ENCODE measurements around the gene C17orf107. TPM values are rescaled to one million over a fixed set of nuclear protein-coding genes. Genes with fewer than 3 reads are reported as not detected.

C17orf107 gene
- total and polyA plus RNA-seq, 4 experiments from 2014 or later: 0.50 to 5.0 (median 2.5) TPM

GRCh38 chr17:4941319-4941610, 41.9 kb downstream of the C17orf107 start:
- peak overlapping the region; percentile 81 for H3K27ac ChIP-seq (ENCODE audit: low read depth, low read length)
- intact Hi-C loops (cut with micrococcal nuclease): loop anchor here (2.0 to 5.0 kb wide), 4 partner anchors 38 to 209 kb away; partner anchors contain the start of genes CAMTA2, CHRNE and MED11
- H3K36me3 ChIP-seq (ENCODE audit: insufficient read depth, low read length): peaks cover 42% of the 10 kb centered on the region
- Mint-ChIP-seq H3K9me3 (peaks cover 0 to 2% (median 0%) of the 10 kb centered on the region in 8 donors), H3K36me3 (peaks cover 40 to 60% of the 10 kb centered on the region in 2 donors), H3K4me3 (peak overlapping the region; percentile 95 to 100 (median 98)), H3K27me3 (no peaks in the 10 kb centered on the region), H3K27ac (peak overlapping the region; percentile 92 to 100 (median 98)), H3K4me1 (peaks cover 55 to 77% (median 63%) of the 10 kb centered on the region in 4 donors)
- DNase-seq: no peak
- ChIA-PET CTCF (ENCODE audit: partially characterized antibody) (interaction anchor here (3.1 kb wide), 1 partner anchor 32 kb away, joined by 15 read pairs; no protein-coding TSS in a partner anchor), POLR2A (ENCODE audit: partially characterized antibody) (interaction anchor here (0.6 to 25.3 kb wide), 11 partner anchors 9 to 229 kb away, joined by 3 to 973 read pairs (median 13); partner anchors contain the start of genes ARRB2, C17orf107, CAMTA2 and CHRNE)
- no peaks in the 10 kb centered on the region for H3K9me3 ChIP-seq (ENCODE audit: control insufficient read depth in 1 of 2, low read length in 2 of 2)
- H3K27me3 ChIP-seq (ENCODE audit: insufficient read depth, low read length): no peaks in the 10 kb centered on the region
- H3K4me3 ChIP-seq (ENCODE audit: low read length in 2 of 2): peak overlapping the region; percentile 99
- H3K4me1 ChIP-seq (ENCODE audit: insufficient read depth, low read length): peaks cover 70% of the 10 kb centered on the region

- H3K27me3 ChIP-seq (ENCODE audit: insufficient read depth, low read length): no peaks in the 10 kb centered on the region
- peaks cover 0 to 2% (median 0%) of the 10 kb centered on the region in 8 donors for H3K9me3 Mint-ChIP-seq
- intact Hi-C loops (cut with micrococcal nuclease): loop anchor here (5.0 kb wide), 1 partner anchor 211 kb away; the partner anchor contains the start of gene MED11
- H3K27me3 Mint-ChIP-seq: no peaks in the 10 kb centered on the region
- DNase-seq: peak in 1 of 5 donors; percentile 45
- H3K4me1 ChIP-seq (ENCODE audit: insufficient read depth, low read length): peaks cover 74% of the 10 kb centered on the region
- peak overlapping the region; percentile 95 to 100 (median 98) for H3K4me3 Mint-ChIP-seq
- H3K4me1 Mint-ChIP-seq: peaks cover 56 to 89% (median 70%) of the 10 kb centered on the region in 4 donors
- H3K4me3 ChIP-seq (ENCODE audit: low read length in 2 of 2): peak overlapping the region; percentile 36 to 99
- H3K9me3 ChIP-seq (ENCODE audit: control insufficient read depth in 1 of 2, low read length in 2 of 2): no peaks in the 10 kb centered on the region
- peak overlapping the region; percentile 81 for H3K27ac ChIP-seq (ENCODE audit: low read depth, low read length)
- peaks cover 44% of the 10 kb centered on the region for H3K36me3 ChIP-seq (ENCODE audit: insufficient read depth, low read length)
- POLR2A ChIA-PET (ENCODE audit: partially characterized antibody): interaction anchor here (0.8 to 25.3 kb wide), 6 partner anchors 7 to 106 kb away, joined by 3 to 973 read pairs (median 4); partner anchors contain the start of genes ENO3, PFN1 and SPAG7
- CTCF ChIA-PET (ENCODE audit: partially characterized antibody): interaction anchor here (0.9 to 1.3 kb wide), 2 partner anchors 34 to 45 kb away, joined by 3 read pairs; partner anchors contain the start of gene CAMTA2
- H3K36me3 Mint-ChIP-seq: peaks cover 52 to 63% of the 10 kb centered on the region in 2 donors
- peak overlapping the region; percentile 48 to 99 (median 81) for H3K27ac Mint-ChIP-seq
Observed at GRCh38 chr17:4942760-4943508, 43.6 kb downstream of the C17orf107 start.

DNA sequence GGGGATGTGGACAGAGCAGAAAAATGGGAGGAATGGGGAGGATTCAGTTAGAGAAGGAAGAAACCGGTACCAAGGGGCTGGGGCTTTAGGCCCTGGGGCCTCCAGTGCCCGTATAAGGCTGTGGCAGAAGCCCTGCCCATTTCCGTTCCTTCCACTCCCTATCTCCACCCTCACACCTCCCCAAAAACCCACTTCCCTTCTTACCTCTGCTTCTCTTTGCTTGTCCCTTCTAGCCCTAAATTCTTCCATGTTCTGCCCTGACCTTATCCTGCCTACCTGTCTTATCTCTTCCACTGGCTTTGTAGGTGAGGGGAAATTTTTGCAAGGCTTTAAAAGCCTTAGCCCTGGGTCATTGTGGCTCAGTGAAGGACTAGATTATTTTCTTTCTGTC, 44.8 kb downstream of the C17orf107 start:
- peaks cover 52 to 66% of the 10 kb centered on the region in 2 donors for H3K36me3 Mint-ChIP-seq
- CTCF ChIA-PET (ENCODE audit: partially characterized antibody): no interaction called here
- H3K4me1 ChIP-seq (ENCODE audit: insufficient read depth, low read length): peaks cover 62% of the 10 kb centered on the region

DNA sequence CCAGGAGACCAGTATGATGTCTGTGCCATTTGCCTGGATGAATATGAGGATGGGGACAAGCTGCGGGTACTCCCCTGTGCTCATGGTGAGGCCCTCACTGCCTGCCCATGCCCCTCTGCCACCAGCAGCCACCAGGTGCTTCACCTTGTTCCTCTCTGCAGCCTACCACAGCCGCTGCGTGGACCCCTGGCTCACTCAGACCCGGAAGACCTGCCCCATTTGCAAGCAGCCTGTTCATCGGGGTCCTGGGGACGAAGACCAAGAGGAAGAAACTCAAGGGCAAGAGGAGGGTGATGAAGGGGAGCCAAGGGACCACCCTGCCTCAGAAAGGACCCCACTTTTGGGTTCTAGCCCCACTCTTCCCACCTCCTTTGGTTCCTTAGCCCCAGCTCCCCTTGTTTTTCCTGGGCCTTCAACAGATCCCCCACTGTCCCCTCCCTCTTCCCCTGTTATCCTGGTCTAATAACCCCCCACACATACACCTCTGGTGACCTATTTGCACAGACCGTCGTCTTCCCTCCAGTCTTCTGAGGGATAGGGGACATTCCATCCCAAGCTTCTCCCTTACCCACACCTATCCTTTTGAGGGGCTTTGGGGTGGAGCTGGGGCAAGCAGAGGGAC, 45.3 kb downstream of the C17orf107 start:
- Histone ChIP-seq H3K4me1 (ENCODE audit: insufficient read depth, low read length) (peaks cover 58% of the 10 kb centered on the region), H3K9me3 (ENCODE audit: control insufficient read depth in 1 of 2, low read length in 2 of 2) (no peaks in the 10 kb centered on the region), H3K27ac (ENCODE audit: low read depth, low read length) (peak overlapping the region; percentile 81), H3K4me3 (ENCODE audit: low read length in 2 of 2) (peak overlapping the region; percentile 45 to 63), H3K27me3 (ENCODE audit: insufficient read depth, low read length) (no peaks in the 10 kb centered on the region), H3K36me3 (ENCODE audit: insufficient read depth, low read length) (peaks cover 41% of the 10 kb centered on the region)
- H3K36me3 Mint-ChIP-seq: peaks cover 52 to 66% of the 10 kb centered on the region in 2 donors
- peaks cover 46 to 84% (median 57%) of the 10 kb centered on the region in 4 donors for H3K4me1 Mint-ChIP-seq
- H3K4me3 Mint-ChIP-seq: peak overlapping the region; percentile 86 to 100 (median 98)
- ChIA-PET CTCF (ENCODE audit: partially characterized antibody) (no interaction called here), POLR2A (ENCODE audit: partially characterized antibody) (interaction anchor here (0.7 to 25.3 kb wide), 12 partner anchors 8 to 105 kb away, joined by 3 to 973 read pairs (median 4); partner anchors contain the start of genes C17orf107, CHRNE, INCA1 and KIF1C)
- H3K9me3 Mint-ChIP-seq: peaks cover 0 to 4% (median 0%) of the 10 kb centered on the region in 8 donors
- peak in 1 of 5 donors; percentile 52 for DNase-seq
- intact Hi-C loops (cut with micrococcal nuclease): loop anchor here (5.0 kb wide), 1 partner anchor 212 kb away; the partner anchor contains the start of gene MED11
- H3K27ac Mint-ChIP-seq: peak overlapping the region; percentile 85 to 97 (median 94)
- H3K27me3 Mint-ChIP-seq: no peaks in the 10 kb centered on the region

More for the DNA sequence above, 44.8 kb downstream of the C17orf107 start:
- Mint-ChIP-seq H3K4me1 (peaks cover 47 to 85% (median 59%) of the 10 kb centered on the region in 4 donors), H3K4me3 (peak overlapping the region; percentile 86 to 100 (median 98)), H3K27me3 (no peaks in the 10 kb centered on the region), H3K27ac (peak overlapping the region; percentile 85 to 97 (median 93)), H3K9me3 (peaks cover 0 to 4% (median 0%) of the 10 kb centered on the region in 8 donors)
- POLR2A ChIA-PET (ENCODE audit: partially characterized antibody): interaction anchor here (0.7 to 25.3 kb wide), 11 partner anchors 9 to 105 kb away, joined by 3 to 973 read pairs (median 4); partner anchors contain the start of genes C17orf107, CHRNE, INCA1 and KIF1C
- DNase-seq: peak; percentile 59 to 67 (median 65)
- H3K27ac ChIP-seq (ENCODE audit: low read depth, low read length): peak overlapping the region; percentile 81
- H3K36me3 ChIP-seq (ENCODE audit: insufficient read depth, low read length): peaks cover 41% of the 10 kb centered on the region
- intact Hi-C loops (cut with micrococcal nuclease): loop anchor here (5.0 kb wide), 1 partner anchor 212 kb away; the partner anchor contains the start of gene MED11
- peak overlapping the region; percentile 36 to 45 for H3K4me3 ChIP-seq (ENCODE audit: low read length in 2 of 2)
- no peaks in the 10 kb centered on the region for H3K9me3 ChIP-seq (ENCODE audit: control insufficient read depth in 1 of 2, low read length in 2 of 2)
- H3K27me3 ChIP-seq (ENCODE audit: insufficient read depth, low read length): no peaks in the 10 kb centered on the region

DNA sequence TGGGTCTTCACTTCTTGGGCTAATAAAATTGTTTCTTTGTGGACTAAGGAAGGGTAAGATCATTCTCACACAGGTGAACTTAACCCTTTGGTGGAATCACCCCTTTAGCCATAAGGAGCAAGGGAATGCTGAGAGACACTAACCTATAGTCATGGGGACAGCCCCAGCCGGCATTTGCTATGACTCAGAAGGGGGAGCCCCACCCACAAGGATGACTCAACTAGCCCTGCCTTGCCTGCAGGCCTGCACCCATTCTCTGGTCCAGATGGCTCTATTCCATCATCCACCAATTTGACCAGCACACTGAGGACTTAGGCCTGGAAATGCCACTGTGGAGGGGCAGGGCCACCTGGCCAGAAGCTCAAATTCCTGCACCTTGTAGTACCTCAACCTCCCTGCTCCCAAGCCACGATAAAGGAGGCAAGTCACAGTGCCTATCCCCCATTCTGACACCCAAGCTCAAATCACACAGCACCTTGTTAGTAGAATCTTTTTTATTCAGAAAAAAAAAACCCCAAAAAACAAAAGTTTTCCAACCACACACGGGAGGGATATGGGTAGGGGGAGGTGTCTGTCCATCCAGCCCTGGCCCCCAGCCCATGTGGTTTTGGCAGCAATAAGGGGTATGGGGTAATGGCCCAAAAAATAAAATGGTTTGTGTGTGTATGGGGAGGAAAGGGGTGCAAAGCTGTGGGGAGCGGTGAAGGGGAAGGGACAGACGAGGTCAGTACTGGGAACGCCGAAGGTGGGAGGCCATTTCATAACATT, 46.0 kb downstream of the C17orf107 start:
- no peaks in the 10 kb centered on the region for H3K9me3 ChIP-seq (ENCODE audit: control insufficient read depth in 1 of 2, low read length in 2 of 2)
- no peaks in the 10 kb centered on the region for H3K27me3 ChIP-seq (ENCODE audit: insufficient read depth, low read length)
- H3K27ac ChIP-seq (ENCODE audit: low read depth, low read length): peak overlapping the region; percentile 81
- H3K27me3 Mint-ChIP-seq: no peaks in the 10 kb centered on the region
- H3K4me3 Mint-ChIP-seq: peak overlapping the region; percentile 86 to 100 (median 98)
- CTCF ChIA-PET (ENCODE audit: partially characterized antibody): interaction anchor here (1.0 to 1.9 kb wide), 3 partner anchors 22 to 42 kb away, joined by 3 to 7 read pairs (median 5); partner anchors contain the start of genes CAMTA2 and SPAG7
- peaks cover 0 to 2% (median 0%) of the 10 kb centered on the region in 8 donors for H3K9me3 Mint-ChIP-seq
- peaks cover 41% of the 10 kb centered on the region for H3K36me3 ChIP-seq (ENCODE audit: insufficient read depth, low read length)
- peaks cover 52 to 62% of the 10 kb centered on the region in 2 donors for H3K36me3 Mint-ChIP-seq
- DNase-seq: peak; percentile 54 to 92 (median 59)
- peaks cover 46 to 82% (median 57%) of the 10 kb centered on the region in 4 donors for H3K4me1 Mint-ChIP-seq
- H3K27ac Mint-ChIP-seq: peak overlapping the region; percentile 85 to 97 (median 94)
- H3K4me3 ChIP-seq (ENCODE audit: low read length in 2 of 2): peak overlapping the region; percentile 45 to 63
- intact Hi-C loops (cut with micrococcal nuclease): no loop called here
- POLR2A ChIA-PET (ENCODE audit: partially characterized antibody): interaction anchor here (1.0 to 25.3 kb wide), 14 partner anchors 9 to 230 kb away, joined by 3 to 973 read pairs (median 8); partner anchors contain the start of genes C17orf107, CAMTA2, CHRNE and INCA1
- peaks cover 61% of the 10 kb centered on the region for H3K4me1 ChIP-seq (ENCODE audit: insufficient read depth, low read length)

DNA sequence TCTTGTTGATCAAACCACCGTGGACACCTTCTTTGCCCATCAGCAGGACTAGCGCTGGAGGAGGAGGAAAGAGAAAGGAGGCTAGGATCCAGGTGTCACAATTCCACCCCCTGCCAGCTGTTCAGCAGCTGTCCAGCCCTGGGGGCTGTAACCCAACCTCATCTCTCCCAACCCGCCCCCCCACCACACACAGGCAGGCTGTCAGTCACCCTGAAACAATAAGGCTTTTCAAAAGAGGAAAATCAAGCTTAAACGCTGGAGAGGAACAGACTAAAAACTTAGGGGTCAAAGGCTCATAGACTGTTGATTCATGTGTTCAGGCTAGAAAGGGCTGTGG, 46.6 kb downstream of the C17orf107 start:
- ChIA-PET CTCF (ENCODE audit: partially characterized antibody) (interaction anchor here (1.0 to 1.9 kb wide), 3 partner anchors 22 to 42 kb away, joined by 3 to 7 read pairs (median 5); partner anchors contain the start of genes CAMTA2 and SPAG7), POLR2A (ENCODE audit: partially characterized antibody) (interaction anchor here (1.0 to 25.3 kb wide), 12 partner anchors 6 to 231 kb away, joined by 3 to 973 read pairs (median 14); partner anchors contain the start of genes C17orf107, CAMTA2, CHRNE and INCA1)
- peaks cover 52 to 62% of the 10 kb centered on the region in 2 donors for H3K36me3 Mint-ChIP-seq
- Histone ChIP-seq H3K9me3 (ENCODE audit: control insufficient read depth in 1 of 2, low read length in 2 of 2) (no peaks in the 10 kb centered on the region), H3K27me3 (ENCODE audit: insufficient read depth, low read length) (no peaks in the 10 kb centered on the region), H3K4me1 (ENCODE audit: insufficient read depth, low read length) (peaks cover 66% of the 10 kb centered on the region), H3K27ac (ENCODE audit: low read depth, low read length) (peak overlapping the region; percentile 94), H3K4me3 (ENCODE audit: low read length in 2 of 2) (peak overlapping the region; percentile 63 to 94), H3K36me3 (ENCODE audit: insufficient read depth, low read length) (peaks cover 41% of the 10 kb centered on the region)
- no peaks in the 10 kb centered on the region for H3K27me3 Mint-ChIP-seq
- no peak for DNase-seq
- peak overlapping the region; percentile 95 to 100 (median 99) for H3K4me3 Mint-ChIP-seq
- peaks cover 46 to 85% (median 61%) of the 10 kb centered on the region in 4 donors for H3K4me1 Mint-ChIP-seq
- peaks cover 0 to 2% (median 0%) of the 10 kb centered on the region in 8 donors for H3K9me3 Mint-ChIP-seq
- intact Hi-C loops (cut with micrococcal nuclease): no loop called here
- peak overlapping the region; percentile 92 to 97 (median 95) for H3K27ac Mint-ChIP-seq
